Measurements from ENCODE around the gene ADM.

- TF ChIP-seq CTCF (conservative IDR thresholded peaks at IDR 0.05 in 1 of 2, IDR thresholded peaks at IDR 0.05 in 1 of 2; ENCODE audit: extremely low read depth in 1 of 2, insufficient read depth in 1 of 2, low read depth in 1 of 2, low read length in 2 of 2) (no peak), EZH2 (IDR thresholded peaks at IDR 0.05; ENCODE audit: borderline replicate concordance, low read length) (no peak)
These were observed 44.4 kb downstream of the ADM start for GRCh38 chr11:10349281-10349665.
